UCSD-AML1 (cell line): ENCODE data around the gene PCDH15.
"Not testable (repeated sequence)": the region's sequence is repeated elsewhere in the genome, so short reads cannot be mapped to it uniquely, and the experiment has no call there.

Experiments used
- DNase-seq: peaks from one replicate; lab custom pipeline; 2025; ENCODE audit not compliant: unreplicated experiment; lab: John Stamatoyannopoulos, UW

PCDH15 gene

GRCh38 chr10:54009672-54010071, 791.4 kb downstream of the PCDH15 start:
- DNase-seq, result no peak

DNA sequence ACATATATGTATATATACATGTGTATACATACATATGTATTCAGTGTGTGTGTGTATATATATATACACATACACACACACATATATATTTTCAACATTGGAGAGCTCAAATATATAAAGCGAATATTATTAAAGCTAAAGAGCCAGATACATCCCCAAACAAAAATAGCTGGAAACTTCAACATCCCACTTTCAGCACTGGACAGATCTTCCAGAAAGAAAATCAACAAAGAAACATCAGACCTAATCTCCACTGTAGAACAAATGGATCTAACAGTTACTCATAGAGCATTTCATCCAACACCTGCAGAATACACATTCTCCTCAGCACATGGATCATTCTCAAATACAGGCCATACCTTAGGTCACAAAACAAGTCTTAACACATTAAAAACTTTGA, 799.0 kb downstream of the PCDH15 start:
- no peak for DNase-seq

- no peak for DNase-seq
These were observed 803.1 kb downstream of the PCDH15 start for GRCh38 chr10:53997953-53998352.

- DNase-seq, result no peak
These were observed 810.2 kb downstream of the PCDH15 start for GRCh38 chr10:53990799-53991238.

DNA sequence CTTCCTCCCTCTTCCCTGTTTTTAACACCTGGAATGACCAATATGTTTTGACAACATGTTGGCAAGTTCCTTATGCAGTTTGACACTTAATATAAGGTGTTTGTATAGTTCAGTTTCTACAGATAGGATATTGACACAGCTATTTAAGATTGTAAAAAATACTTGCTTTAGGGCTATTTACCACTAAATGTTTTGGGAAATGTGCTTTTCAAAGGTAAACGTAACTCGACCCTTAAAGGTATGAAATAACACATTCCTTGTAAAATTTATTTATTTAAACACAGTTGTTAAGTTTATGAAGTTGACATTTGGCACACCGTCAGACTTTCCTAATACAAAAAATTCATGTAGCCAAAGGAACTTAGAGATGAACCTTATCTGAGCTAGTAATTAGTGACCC, 817.6 kb downstream of the PCDH15 start:
- no peak for DNase-seq

DNA sequence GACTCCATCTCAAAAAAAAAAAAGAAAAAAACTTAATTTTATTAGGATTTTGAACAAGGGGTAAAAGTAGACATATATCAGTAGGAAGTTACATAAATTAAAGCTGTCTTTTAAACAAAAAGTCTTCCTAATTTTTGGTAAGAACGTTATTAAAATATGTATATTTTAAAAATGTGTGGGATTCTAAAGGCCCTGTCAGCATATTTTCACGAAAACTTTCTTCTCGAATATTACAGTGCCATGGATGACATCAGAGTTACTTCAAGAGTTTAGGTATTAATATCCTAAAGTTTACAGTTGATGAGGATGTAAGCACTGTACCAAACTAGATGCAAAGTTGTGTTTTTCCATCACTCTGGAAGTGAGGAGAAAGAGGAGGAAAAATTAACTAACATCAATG, 820.8 kb downstream of the PCDH15 start:
- no peak for DNase-seq

- no peak for DNase-seq
These were observed 822.7 kb downstream of the PCDH15 start for GRCh38 chr10:53978301-53978700.

- no peak for DNase-seq
These were observed 823.8 kb downstream of the PCDH15 start for GRCh38 chr10:53977267-53977666.

GRCh38 chr10:53957401-53957800, 843.6 kb downstream of the PCDH15 start:
- no peak for DNase-seq

DNA sequence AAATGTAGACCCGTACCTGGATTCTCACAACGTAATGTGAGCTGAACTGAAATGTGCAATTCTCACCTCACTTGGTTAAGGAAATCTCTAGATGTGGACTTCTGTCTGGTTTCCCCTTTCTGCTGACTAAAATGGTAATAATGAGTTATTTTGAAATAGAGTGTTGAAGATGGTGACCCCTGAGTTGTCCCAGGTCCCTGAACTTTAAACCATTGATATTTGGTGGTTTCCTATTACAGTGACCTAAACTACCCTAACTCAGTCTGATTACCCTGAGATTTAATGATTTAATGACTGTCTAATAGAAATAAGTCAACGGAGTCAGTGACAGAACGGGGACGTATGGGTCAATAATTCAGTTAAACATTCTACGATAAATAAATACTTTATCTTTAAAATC, 845.9 kb downstream of the PCDH15 start:
- DNase-seq, result no peak

- no peak for DNase-seq
These were observed 848.1 kb downstream of the PCDH15 start for GRCh38 chr10:53952698-53953630.

DNA sequence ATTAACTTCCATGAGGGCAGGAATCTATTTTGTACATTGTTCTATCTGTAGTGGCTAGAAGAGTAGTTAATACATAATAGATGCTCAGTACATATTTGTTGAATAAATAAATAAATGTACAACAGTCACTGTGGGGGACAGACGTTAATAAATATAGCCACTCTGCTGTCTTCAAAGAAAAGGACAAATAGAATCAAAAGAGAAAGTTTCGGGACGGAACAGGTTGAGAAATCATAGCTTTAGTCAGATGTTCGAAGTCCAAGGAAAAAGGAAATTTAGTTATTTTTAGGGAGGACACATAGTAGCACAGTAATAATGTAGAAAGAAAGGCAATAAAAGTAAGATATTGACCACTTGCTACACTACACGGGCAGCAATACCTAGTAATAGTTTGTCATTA, 861.4 kb downstream of the PCDH15 start:
- no peak for DNase-seq

DNA sequence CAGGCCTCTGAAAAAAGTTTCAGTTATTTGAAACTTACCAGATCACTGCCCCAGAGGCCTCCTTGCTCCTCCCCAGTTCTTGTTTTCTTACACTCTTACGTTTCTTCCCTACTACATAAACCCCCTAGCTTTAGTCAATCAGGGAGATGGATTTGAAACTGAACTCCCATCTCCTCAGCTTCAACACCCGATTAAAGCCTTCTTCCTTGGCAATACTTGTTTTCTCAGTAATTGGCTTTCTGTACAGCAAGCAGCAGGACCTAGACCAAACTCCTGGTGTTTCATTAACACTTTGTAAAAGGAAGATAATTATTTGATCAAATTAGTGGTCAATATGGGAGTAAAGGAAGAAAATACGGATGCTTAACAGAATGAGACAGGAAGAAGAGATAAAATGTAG, 870.4 kb downstream of the PCDH15 start:
- DNase-seq, result no peak

GRCh38 chr10:53924051-53924700, 876.9 kb downstream of the PCDH15 start:
- DNase-seq, result not testable (repeated sequence)

DNA sequence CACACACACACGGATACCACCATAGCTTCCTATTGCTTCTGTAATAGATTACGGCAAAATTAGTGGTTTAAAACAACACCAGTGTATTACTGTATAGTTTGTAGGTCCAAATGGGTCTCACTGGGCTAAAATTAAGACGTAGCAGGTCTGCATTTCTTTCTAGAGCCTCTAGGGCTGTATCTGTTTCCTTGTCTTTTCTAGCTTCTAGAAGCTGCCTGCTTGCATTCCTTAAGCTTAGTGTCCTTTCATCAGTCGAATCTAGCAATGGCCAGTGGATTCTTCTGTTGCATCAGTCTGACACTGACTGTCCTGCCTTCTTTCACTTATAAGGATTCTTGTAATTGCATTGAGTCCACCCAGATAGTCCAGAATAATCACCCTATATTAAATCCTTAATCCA, 882.3 kb downstream of the PCDH15 start:
- no peak for DNase-seq

- DNase-seq, result no peak
These were observed 891.2 kb downstream of the PCDH15 start for GRCh38 chr10:53909791-53910190.

- no peak for DNase-seq
These were observed 896.4 kb downstream of the PCDH15 start for GRCh38 chr10:53904506-53905241.

- no peak for DNase-seq
These were observed 897.3 kb downstream of the PCDH15 start for GRCh38 chr10:53903756-53904155.

- no peak for DNase-seq
These were observed 901.4 kb downstream of the PCDH15 start for GRCh38 chr10:53899463-53900160.

GRCh38 chr10:53898532-53898931, 902.5 kb downstream of the PCDH15 start:
- DNase-seq, result no peak

GRCh38 chr10:53894145-53894544, 906.9 kb downstream of the PCDH15 start:
- no peak for DNase-seq
